Measurements from ENCODE around the gene IL13. TPM values are rescaled to one million over a fixed set of nuclear protein-coding genes. Genes with fewer than 3 reads are reported as not detected.

The IL13 gene
- total RNA-seq, 1 experiment from 2014 or later: not detected

DNA sequence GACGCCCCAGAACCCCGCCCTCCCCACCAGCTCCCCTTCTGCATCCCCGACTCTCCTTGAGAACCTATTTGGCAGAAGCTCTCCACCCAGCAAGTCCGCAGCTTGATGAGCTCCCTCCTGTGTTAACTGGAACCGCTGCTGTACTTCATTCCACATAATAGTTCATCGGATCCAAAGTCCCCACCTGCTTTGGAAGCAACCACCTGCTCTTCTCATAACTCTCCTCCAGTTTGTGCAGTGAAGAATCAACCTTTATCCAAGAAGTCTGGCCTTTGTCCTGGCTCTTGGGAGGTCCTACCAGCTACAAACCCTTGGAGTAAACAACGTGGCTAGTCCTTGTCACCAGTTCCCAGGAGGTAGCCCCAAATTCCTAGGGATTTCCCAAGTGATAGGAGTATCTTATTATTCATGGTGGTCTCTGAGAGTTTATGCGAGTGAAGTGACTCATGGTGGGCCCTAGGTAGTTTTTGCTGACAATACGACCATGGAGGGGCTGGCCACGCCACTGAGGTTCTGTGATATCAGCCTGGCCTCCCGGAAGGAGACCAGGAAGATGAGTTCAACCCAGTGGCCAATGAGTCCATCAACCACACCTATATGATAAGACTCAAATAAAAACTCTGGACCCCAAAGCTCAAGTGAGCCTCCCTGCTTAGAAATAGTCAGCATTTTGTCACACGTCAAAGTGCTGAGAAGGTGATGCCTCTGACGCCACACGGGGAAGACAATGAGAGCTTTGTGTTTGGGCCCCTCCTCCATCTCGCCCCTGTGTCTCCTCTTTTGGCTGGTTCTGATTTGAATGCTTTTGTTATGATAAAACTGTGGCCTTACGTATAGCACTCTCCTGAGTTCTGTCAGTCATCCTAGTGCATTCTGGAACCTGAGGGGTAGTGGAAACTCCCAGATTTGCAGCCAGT is 12.3 kb downstream of the IL13 start:
- DNase-seq (ENCODE audit: low read depth): no peak

DNA sequence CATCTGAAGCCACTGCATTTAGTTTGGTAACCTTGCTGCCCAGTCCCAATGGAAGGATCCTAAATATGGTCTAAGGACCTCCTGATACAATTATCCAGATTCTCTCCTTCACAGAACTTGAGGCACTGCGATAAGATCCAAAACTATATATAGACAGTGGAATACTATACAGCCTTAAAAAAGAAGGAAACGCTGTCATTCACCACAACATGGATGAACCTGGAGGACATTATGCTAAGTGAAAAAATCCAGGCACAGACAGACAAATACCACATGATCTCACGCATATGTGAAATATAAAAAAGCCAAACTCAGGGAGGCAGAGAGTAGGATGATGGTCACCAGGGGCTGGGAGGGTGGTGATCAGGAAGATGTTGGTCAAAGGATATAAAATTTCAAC is 13.0 kb downstream of the IL13 start:
- DNase-seq (ENCODE audit: low read depth): no peak

DNA sequence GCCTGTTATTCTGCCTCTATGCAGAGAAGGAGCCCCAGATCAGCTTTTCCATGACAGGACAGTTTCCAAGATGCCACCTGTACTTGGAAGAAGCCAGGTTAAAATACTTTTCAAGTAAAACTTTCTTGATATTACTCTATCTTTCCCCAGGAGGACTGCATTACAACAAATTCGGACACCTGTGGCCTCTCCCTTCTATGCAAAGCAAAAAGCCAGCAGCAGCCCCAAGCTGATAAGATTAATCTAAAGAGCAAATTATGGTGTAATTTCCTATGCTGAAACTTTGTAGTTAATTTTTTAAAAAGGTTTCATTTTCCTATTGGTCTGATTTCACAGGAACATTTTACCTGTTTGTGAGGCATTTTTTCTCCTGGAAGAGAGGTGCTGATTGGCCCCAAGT is 15.5 kb downstream of the IL13 start:
- no peak for DNase-seq (ENCODE audit: low read depth)

DNA sequence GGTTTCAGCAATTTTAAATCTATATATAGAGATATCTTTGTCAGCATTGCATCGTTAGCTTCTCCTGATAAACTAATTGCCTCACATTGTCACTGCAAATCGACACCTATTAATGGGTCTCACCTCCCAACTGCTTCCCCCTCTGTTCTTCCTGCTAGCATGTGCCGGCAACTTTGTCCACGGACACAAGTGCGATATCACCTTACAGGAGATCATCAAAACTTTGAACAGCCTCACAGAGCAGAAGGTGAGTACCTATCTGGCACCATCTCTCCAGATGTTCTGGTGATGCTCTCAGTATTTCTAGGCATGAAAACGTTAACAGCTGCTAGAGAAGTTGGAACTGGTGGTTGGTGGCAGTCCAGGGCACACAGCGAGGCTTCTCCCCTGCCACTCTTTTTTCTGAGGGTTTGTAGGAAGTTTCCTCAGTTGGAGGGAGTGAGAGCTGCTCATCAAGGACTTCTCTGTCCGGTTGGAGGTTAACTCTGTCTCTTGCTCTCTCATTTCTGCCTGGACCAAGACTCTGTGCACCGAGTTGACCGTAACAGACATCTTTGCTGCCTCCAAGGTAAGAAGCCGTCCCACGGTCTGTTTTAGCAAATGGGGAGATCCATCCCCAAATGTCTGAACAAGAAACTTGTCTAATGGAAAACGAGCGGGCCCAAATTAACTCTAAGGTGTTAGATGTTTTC is 16.1 kb downstream of the IL13 start, which contains the start of gene IL4:
Gene IL4, plus strand, starts transcription at position 51 of the 692 bp plus-strand sequence. Its CDS starts 62 bp downstream, at position 113.
- DNase-seq (ENCODE audit: low read depth): no peak

DNA sequence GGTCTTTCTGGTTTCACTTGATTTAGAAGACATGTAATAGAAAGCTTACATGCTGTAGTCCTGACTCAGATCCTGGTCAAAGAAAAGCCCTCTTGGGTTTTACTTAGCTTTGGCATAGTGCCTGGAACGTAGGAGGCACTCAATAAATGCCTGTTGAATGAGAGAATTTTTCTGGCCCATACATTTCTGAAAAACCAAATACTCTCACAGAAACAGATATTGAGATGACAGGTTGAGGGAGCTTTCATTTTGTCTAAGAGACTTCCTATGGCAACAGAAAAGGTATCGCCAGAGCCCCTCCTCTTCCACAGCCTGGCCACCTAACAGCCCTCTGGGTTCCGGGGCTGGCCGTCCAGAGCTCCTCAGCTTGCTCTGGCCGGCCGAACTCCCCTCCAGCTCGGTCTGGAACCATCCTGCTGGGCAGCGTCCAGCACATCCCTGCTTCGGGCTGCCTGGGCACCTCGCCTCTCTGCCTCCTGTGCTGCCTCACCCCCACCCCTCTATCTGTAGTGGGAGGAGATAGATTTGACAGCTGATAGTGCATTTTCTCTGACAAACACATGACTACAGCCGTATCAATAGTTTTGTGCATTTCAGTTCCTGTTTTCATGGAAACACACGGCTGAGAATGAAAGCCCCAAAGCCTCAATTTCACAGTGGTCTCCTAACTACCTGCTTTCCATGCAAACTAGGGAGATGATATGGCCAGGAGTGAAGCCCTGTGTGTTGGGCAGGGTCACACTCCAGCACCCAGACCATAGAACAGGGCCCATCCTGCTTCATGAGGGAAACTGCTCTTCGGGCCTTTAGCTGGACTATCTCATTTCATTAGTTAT is 16.9 kb downstream of the IL13 start:
- peak; percentile 94 for DNase-seq (ENCODE audit: low read depth)

DNA sequence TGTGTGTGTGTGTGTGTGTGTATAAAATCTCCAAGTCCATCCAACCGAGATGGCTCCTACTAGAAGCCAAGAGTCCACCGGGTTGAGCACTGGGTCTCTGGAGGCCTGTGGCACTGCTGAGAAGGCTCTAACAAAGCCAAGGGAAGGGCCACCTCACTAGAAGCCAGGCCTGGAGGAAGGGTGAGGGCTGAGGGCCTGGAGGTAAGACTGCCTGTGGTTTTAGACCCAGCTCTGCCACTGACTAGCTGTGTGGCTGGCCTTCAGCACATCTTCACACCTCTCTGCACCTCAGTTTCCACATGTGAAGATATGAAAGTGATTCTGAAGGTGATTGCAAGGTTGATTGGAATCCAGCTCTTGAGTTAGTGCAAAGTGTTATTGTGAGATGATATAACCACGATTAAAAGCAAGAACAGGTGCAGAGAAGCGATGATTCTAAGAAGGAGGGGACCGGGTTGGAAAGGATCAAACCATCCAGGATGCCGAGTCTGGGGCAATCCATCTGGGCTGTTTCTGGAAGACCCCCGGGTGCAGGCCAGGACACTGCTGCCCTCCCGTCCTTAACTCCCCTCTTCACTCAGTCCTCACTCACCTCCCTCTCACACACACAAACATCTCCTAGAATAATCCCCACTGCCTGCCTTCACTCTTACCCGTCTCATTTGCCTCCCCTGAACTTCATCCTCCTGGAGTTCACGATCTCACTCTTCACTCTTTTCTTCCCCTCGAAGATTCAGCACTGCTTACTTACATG is 18.1 kb downstream of the IL13 start:
- DNase-seq (ENCODE audit: low read depth): no peak

DNA sequence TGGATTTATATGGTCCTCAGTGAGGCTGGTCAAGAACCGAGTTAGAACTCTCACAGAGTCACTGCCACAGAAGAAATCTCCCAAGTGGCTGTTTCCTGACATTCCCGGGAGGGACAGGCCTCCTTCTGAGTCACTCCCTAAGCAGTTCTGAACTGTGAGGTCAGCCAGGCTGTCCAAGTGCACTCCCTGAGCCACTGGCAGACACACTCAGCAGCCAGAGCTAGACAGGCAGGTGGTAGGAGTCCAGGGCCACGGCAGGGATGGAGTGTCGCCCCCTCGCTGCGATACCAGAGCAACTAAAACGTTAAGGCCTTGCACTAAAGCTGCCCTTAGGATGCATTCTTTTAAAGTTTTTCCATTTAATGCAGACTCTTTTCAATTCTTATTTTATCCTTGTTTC is 19.2 kb downstream of the IL13 start:
- DNase-seq (ENCODE audit: low read depth): peak; percentile 95

DNA sequence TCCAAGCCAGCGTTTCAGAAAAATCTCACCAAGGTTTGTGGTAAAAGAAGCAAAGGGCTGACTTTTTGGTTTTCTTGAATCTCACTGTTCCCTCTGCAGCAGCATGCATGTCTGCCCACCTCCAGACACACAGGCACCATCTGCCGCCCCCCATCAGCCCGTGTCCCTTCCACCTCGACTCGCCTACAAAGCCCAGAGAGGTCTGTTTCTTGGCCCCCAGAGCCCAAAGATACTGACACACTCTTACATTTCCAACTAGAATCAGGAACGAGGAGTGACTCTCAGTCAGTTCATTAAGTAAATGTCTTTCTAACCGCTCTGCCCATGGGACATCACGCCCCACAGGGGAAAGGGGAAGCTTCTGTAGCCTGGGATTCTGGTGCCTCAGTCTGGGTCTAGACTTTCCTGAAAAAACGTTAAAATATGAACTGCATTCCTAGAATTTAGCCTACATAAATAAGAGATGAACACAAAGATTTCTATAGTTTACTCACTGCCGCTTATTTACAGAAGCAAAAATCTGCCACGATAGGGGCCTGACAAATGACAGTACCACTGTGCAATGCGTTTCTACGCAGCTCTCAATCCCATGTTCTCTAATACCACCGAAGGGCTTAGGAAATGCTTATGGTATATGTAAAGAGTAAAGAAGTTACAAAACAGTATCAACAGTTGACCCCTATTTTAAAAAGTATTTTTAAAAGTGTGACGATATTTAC is 19.9 kb downstream of the IL13 start:
- DNase-seq (ENCODE audit: low read depth): no peak

DNA sequence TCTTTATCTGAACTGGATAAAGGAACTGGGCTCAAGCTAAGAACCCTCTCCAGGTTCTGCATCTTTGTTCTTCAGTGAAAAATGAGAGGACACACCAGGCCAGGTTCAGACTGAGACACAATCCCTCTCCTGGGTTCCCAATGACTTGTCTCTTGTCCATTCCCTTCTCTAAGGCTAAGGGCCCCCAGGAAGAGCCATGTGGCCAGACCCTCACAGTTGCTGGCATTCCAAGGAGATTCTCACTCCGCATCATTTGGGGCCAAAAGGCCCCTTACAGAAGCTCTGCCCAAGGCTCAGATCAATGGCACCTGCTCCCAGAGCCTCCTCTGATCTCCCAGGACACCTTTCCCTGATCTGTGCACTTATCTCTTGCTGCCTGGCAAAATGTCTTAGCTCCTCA is 20.8 kb downstream of the IL13 start:
- no peak for DNase-seq (ENCODE audit: low read depth)

DNA sequence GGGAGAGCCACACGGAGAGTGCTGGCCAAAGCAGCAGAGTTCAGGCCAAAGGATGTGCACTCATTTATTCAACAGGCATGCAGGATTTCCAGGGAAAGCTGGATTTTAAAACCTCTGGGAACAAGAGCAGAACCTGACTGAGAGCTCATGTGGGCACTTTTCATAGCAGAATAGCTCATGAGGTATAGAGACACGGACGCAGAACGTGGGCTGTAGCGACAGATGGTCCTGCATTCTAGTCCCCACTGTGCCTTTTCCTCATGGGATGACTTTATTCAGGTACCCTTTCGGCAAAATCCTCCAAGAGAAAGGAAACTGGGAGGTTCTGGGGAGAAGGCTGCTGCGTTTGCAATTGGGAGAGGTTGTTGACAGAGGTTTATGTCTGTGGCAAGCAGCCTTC is 21.2 kb downstream of the IL13 start:
- DNase-seq (ENCODE audit: low read depth): no peak

DNA sequence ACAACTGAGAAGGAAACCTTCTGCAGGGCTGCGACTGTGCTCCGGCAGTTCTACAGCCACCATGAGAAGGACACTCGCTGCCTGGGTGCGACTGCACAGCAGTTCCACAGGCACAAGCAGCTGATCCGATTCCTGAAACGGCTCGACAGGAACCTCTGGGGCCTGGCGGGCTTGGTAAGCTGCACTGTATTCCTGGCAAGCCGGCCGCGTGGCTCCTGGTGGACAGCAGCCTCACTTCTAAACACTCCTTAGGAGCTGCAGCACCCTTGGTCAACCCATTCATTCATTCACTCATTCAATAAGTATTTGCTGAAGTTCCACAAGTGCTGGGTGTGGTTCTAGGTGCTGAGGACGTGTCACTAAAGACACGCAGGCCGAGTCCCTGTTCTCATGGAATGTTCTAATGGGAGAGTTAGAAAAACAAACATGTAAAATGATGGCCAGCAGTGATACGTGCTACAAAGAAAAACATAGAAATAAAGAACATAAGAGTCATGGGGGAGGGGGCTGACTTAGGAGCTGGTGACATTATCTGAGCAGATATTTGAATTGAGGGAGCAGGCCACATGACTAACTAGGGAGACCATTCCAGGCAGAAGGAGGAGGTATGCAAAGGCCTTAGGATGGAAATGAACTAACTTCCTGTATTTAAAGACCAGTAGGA is 21.9 kb downstream of the IL13 start:
- no peak for DNase-seq (ENCODE audit: low read depth)

DNA sequence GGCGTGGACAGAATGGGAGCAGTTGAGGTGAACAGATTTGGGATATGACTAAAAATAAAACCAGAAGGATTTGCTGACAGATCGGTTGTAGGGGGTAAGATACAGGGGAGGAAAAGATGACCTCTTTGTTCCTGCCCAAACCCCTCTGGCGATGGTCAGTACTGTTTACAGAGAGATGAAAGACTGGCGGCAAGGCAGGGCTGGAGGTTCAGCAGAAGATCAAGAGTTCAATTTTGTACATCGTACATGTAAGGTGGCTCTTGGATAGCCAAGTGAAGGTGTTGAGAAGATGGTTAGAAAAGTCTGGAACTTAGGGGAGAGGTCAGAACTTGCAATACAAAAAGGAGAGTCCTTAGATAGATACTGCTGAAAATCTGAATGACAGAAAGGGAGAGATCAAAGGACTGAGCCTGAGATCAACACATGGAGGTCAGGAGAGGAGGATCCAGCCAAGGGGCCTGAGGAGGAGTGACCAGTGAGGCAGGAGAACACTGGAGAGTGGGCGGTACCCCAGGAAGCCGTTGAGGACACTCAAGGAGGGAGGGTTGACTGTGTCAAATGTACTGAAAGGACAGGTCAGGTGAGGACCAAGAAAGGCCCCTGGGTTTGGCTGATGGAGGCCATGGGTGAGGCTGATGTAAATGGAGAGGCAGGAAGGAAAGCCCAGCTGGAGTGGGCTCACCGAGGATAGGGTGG is 23.0 kb downstream of the IL13 start:
- DNase-seq (ENCODE audit: low read depth): no peak

DNA sequence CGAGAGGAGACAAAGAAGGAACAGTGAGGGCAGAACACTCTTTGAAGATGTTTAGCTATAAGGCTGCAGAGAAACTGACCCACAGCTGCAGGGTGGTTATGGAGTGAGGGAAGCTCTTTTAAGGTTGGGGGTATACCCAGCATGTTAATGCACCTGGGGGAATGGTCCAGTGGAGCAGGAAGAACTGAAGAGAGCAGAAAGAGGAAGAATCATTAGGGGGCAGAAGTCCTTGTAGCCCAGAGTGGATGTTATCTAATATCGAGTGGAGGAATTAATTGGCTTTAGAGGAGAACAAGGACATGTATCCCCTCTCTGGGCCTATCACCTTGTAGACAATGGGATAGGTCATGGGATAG is 23.5 kb downstream of the IL13 start:
- DNase-seq (ENCODE audit: low read depth): no peak

DNA sequence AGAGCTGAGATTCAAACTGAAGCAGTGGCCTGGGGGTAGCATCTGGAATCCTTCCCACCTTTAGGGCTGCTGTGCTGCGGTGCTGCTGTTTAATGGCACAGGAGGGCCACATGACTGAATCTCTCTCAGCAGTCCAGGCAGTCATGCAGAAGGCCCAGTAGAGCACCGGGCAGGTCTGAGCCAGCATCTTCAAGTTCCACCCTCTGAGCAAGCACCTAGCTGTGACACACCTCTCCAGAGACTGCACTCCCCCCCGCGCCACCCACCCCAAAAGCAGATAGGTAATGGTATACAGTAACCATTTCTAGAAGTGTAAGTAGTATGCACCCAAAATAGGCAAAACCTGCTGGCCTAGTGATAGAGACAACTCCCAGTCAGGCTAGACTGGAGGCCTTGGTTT is 24.0 kb downstream of the IL13 start:
- DNase-seq (ENCODE audit: low read depth): no peak

DNA sequence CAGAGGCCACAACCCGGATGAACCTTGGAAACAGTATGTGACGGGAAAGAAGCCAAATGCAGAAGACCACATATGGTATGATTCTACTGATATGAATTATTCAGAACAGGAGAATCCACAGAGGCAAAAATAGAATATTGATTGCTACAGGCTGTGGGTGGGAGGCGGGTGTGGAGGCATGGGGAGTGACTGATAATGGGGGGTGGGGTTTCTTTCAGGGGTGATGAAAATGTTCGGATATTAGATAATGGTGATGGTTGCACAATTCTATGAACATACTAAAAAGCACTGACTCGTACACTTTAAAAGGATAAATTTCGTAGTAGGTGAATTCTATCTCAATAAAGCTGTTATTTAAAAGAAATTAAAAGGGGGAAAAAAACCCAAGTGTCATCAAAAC is 26.5 kb downstream of the IL13 start:
- no peak for DNase-seq (ENCODE audit: low read depth)

DNA sequence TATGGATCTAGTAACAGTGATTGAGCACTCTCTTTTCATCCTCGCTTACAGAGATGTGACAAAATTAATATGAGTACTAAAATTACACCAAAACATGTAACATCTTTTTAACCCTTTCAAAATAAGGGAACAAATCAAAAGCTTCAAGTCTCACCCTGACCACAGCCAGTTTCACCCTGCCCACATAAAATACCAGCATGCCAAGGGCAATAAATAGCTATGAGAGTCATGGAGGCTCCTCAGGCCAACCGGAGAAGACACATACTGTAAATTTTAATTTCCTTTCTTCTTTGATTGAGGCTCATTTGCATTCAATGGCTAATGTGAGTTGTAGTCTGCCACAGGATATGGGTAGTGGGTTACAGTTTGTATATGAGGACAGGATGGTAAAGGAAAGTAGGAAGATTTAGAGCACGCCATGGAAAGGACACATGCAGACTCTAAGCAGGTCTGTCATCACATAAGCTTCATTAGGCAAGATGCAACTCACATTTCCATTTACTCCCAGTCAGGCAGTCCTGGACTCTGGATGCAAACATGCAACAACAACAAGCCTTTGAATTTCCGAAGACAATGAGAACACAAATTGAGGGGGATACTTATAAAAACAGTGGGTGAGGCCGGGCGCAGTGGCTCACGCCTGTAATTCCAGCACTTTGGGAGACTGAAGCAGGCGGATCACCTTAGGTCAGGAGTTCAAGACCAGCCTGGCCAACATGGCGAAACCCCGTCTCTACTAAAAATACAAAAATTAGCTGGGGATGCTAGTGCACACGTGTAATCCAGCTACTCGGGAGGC is 27.1 kb downstream of the IL13 start:
- no peak for DNase-seq (ENCODE audit: low read depth)

DNA sequence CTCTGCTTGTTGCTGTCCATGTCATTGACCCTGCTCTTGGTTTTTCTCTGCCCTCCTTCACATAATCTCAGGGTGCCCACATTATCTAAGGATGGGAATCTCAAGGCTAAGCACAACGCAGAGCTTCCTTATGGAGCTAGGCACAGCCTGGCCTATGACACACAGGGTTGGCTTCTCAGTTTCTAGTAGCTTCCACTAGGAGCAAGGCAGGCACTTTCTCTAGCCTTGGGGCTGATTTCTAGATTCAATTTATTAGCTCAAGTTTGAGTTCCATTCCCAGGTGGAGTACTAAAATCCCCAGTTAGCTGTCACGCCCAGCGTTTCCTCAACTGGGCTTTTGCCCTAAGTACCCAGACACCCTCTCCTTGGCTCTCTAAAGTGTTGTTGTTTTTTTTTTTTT is 28.2 kb downstream of the IL13 start:
- DNase-seq (ENCODE audit: low read depth): no peak

DNA sequence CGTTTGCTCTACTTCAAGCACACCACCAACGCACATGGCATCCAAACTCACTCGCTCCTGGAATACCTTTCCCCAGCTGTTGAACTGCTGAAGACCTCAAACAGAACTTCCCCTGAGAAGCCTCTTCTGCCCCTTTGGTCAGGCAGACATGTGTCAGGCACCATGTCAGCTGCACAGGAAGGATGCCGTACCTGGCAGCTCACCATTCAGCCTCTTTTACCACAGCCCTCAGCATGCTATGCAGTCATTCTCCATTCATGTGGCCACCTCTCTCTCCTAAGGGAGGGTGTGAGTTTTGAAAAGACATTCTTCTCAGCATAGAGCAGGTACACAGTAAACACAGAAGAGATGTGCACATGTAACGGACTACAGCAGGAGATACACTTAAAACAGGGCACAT is 30.0 kb downstream of the IL13 start:
- DNase-seq (ENCODE audit: low read depth): no peak

Data from M059J (cell line).